HG03354 (cell line): Measurements from ENCODE around the gene CPTP.
A peak's percentile ranks its signal among the peaks of the same experiment; 100 is the strongest.

Source experiments
- ATAC-seq: cut with Tn5 transposase; IDR thresholded peaks from one replicate; pipeline ENCODE4 v1.9.1; 2021; ENCODE audit warnings: mild to moderate bottlenecking; ENCODE audit not compliant: unreplicated experiment, poor library complexity, severe bottlenecking

Gene CPTP

DNA sequence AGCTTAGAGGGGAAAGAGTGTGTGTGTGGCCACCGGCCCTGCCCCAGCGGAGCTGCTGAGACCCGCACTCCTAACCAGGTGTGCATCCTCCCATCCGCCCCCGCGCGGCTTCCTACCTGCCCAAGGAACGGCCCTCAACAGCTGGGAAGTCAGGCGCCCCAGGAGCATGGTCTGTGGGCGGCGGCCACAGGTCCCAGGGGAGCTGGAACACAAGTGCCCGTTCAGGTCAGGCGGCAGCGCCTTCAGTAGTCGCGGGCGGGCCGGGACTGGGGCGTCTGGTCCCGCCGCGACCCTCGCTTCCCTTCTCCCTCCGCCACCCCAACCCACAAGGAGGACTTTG, 50.0 kb downstream of the CPTP start:
- peak; percentile 2 for ATAC-seq

DNA sequence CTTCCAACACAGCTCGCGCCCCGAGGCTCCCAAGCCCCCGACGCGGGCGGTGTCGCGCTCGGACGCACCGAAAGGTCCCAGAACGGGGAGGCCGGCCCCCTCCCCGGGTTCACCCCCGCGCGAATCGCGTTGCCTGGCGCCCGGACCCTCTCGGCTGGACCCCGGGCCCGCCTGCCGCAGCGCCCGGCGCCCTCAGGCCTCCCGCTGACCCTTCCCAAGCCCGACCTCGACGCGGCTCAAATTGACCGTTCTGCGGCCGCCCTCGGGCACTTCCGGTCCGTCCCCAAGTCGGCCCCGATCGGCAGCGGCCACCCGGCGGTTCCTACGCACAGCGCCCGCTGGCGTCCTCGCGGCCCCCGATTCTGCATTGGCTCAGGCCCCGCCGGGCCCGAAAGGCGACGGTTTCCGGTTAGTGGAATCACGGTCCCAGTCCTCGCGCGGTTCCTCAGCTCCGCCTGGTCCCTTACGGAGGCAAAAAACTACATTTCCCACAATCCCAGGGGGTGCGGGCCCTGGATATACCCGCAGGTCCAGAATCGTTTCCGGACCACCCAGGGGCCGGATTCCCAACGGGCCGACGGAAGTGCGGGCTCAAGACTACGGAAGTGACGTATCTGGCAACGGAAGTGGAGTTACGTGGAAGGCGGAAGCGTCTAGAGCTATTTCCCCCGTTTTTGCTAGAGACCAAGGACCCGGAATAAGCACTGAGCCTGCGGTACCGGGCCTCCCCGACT, 50.5 kb downstream of the CPTP start, which contains the start of gene AURKAIP1:
Gene AURKAIP1 (minus strand): TSS at position 279 of the 734 bp plus-strand sequence. CDS start 451 bp downstream, outside the sequence.
- ATAC-seq: peak; percentile 87

DNA sequence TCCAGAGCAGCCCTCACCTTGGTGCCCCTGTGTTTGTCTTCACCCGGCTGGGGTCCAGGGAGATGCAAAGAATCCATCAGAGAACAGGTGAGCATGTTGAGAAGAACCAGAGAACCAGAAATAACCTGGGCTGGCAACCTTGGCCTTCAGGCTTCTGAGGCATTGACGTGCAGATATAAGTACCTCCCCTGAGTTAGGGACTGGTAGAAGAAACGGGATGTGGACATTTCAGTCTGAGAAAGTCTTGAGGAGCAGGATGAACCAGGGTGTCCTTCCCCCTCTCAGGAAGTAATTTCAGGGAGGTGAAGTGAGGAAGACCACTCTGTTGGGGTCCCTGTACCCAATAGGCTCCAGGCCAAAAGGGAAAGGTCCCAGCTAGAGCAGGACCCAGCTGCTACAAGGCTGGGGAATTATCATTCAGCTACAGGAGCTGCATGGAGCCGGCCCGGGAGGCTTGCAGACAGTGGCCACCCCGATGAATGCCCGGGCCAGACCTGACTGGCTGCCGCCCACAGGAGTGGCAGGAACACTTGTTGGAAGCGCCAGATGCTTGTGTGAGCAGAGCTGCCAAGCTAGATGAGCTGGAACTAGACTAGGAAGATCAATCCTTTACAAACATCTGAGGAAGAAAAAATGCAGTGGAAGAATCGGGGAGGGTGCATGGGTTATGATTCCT, 52.1 kb downstream of the CPTP start:
- no peak for ATAC-seq

DNA sequence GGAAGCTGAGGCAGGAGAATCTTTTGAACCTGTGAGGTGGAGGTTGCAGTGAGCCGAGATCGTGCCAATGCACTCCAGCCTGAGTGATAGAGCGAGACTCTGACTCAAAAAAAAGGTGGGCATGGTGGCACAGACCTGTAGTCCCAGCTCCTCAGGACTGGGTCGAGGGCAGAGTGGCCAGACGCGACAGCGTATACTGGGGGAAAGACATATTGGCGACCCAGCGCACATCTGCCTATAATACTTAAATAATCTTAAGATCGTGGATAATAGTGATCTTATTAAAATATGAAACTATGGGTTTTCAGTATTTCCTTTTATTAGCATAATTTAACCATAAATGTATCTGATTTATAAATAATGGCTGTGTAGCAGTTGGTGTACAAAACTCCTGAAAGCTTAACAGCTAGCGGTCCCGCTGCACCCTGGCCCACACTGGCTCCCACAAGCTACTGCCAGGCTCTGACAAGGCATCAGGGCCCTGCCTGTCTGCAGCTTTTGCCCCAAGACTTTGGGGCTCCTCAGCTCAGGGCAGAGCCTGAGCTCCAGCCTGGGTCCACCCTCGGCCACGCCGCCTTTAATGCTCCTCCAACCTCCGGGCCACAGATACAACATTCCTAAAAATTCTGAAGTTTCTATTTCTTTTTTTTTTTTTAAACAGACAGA, 53.1 kb downstream of the CPTP start:
- no peak for ATAC-seq
